ENCODE results near the gene AOPEP.

The AOPEP gene

GRCh38 chr9:94699715-94700373 is 26.7 kb upstream of the AOPEP start:
- TF ChIP-seq EGR1 (IDR thresholded peaks at IDR 0.05) (no peak), TAF1 (IDR thresholded peaks at IDR 0.05; ENCODE audit: low read depth) (no peak), ZBTB7A (IDR thresholded peaks at IDR 0.05; ENCODE audit: low read depth) (no peak), MAX (IDR thresholded peaks at IDR 0.05) (no peak), FOXM1 (IDR thresholded peaks at IDR 0.05; ENCODE audit: borderline replicate concordance, low read depth) (no peak), TEAD4 (IDR thresholded peaks at IDR 0.05) (no peak), CREB1 (IDR thresholded peaks at IDR 0.05; ENCODE audit: low read depth) (no peak), YY1 (IDR thresholded peaks at IDR 0.05; ENCODE audit: low read depth) (no peak)
- TF ChIP-seq, protein P1, sequence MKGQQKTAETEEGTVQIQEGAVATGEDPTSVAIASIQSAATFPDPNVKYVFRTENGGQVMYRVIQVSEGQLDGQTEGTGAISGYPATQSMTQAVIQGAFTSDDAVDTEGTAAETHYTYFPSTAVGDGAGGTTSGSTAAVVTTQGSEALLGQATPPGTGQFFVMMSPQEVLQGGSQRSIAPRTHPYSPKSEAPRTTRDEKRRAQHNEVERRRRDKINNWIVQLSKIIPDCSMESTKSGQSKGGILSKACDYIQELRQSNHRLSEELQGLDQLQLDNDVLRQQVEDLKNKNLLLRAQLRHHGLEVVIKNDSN (IDR thresholded peaks at IDR 0.05), result no peak
- TF ChIP-seq, protein P2, sequence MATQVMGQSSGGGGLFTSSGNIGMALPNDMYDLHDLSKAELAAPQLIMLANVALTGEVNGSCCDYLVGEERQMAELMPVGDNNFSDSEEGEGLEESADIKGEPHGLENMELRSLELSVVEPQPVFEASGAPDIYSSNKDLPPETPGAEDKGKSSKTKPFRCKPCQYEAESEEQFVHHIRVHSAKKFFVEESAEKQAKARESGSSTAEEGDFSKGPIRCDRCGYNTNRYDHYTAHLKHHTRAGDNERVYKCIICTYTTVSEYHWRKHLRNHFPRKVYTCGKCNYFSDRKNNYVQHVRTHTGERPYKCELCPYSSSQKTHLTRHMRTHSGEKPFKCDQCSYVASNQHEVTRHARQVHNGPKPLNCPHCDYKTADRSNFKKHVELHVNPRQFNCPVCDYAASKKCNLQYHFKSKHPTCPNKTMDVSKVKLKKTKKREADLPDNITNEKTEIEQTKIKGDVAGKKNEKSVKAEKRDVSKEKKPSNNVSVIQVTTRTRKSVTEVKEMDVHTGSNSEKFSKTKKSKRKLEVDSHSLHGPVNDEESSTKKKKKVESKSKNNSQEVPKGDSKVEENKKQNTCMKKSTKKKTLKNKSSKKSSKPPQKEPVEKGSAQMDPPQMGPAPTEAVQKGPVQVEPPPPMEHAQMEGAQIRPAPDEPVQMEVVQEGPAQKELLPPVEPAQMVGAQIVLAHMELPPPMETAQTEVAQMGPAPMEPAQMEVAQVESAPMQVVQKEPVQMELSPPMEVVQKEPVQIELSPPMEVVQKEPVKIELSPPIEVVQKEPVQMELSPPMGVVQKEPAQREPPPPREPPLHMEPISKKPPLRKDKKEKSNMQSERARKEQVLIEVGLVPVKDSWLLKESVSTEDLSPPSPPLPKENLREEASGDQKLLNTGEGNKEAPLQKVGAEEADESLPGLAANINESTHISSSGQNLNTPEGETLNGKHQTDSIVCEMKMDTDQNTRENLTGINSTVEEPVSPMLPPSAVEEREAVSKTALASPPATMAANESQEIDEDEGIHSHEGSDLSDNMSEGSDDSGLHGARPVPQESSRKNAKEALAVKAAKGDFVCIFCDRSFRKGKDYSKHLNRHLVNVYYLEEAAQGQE (IDR thresholded peaks at IDR 0.05; ENCODE audit: low read depth), result no peak

- TF ChIP-seq TAF1 (IDR thresholded peaks at IDR 0.05; ENCODE audit: low read depth) (no peak), CEBPB (IDR thresholded peaks at IDR 0.05) (no peak), TEAD4 (IDR thresholded peaks at IDR 0.05) (no peak)
Measured at GRCh38 chr9:94700445-94700844, 26.1 kb upstream of the AOPEP start.

GRCh38 chr9:94703488-94704140 is 22.9 kb upstream of the AOPEP start:
- TF ChIP-seq RAD21 (IDR thresholded peaks at IDR 0.05; ENCODE audit: low read depth) (no peak), ZBTB7A (IDR thresholded peaks at IDR 0.05; ENCODE audit: low read depth) (no peak), YY1 (IDR thresholded peaks at IDR 0.05; ENCODE audit: low read depth) (no peak), TAF1 (IDR thresholded peaks at IDR 0.05; ENCODE audit: low read depth) (no peak), TEAD4 (IDR thresholded peaks at IDR 0.05) (no peak), TCF12 (IDR thresholded peaks at IDR 0.05; ENCODE audit: low read depth) (no peak), CEBPB (IDR thresholded peaks at IDR 0.05) (no peak), EP300 (IDR thresholded peaks at IDR 0.05; ENCODE audit: borderline replicate concordance) (no peak), CREB1 (IDR thresholded peaks at IDR 0.05; ENCODE audit: low read depth) (no peak), EGR1 (IDR thresholded peaks at IDR 0.05) (no peak), NFIC (IDR thresholded peaks at IDR 0.05) (no peak), FOXM1 (IDR thresholded peaks at IDR 0.05; ENCODE audit: borderline replicate concordance, low read depth) (no peak), MAX (IDR thresholded peaks at IDR 0.05) (no peak)
- TF ChIP-seq, protein P2 (IDR thresholded peaks at IDR 0.05; ENCODE audit: low read depth), result no peak
- TF ChIP-seq, protein P1 (IDR thresholded peaks at IDR 0.05), result no peak

GRCh38 chr9:94705162-94705702 is 21.3 kb upstream of the AOPEP start:
- TF ChIP-seq CREB1 (IDR thresholded peaks at IDR 0.05; ENCODE audit: low read depth), result no peak
- no peak for TF ChIP-seq NFIC (IDR thresholded peaks at IDR 0.05)
- TF ChIP-seq EP300 (IDR thresholded peaks at IDR 0.05; ENCODE audit: borderline replicate concordance), result no peak
- no peak for TF ChIP-seq CEBPB (IDR thresholded peaks at IDR 0.05)
- TF ChIP-seq, protein P2 (IDR thresholded peaks at IDR 0.05; ENCODE audit: low read depth), result no peak
- no peak for TF ChIP-seq RAD21 (IDR thresholded peaks at IDR 0.05; ENCODE audit: low read depth)
- TF ChIP-seq TCF12 (IDR thresholded peaks at IDR 0.05; ENCODE audit: low read depth), result no peak
- no peak for TF ChIP-seq EGR1 (IDR thresholded peaks at IDR 0.05)
- TF ChIP-seq TAF1 (IDR thresholded peaks at IDR 0.05; ENCODE audit: low read depth), result no peak
- no peak for TF ChIP-seq YY1 (IDR thresholded peaks at IDR 0.05; ENCODE audit: low read depth)
- TF ChIP-seq ZBTB7A (IDR thresholded peaks at IDR 0.05; ENCODE audit: low read depth), result no peak
- TF ChIP-seq, protein P1 (IDR thresholded peaks at IDR 0.05), result no peak
- TF ChIP-seq TEAD4 (IDR thresholded peaks at IDR 0.05), result no peak
- no peak for TF ChIP-seq FOXM1 (IDR thresholded peaks at IDR 0.05; ENCODE audit: borderline replicate concordance, low read depth)
- no peak for TF ChIP-seq MAX (IDR thresholded peaks at IDR 0.05)
